GM23248 (cell line): ENCODE measurements around the gene RPL29. TPM values are rescaled to one million over a fixed set of nuclear protein-coding genes. Genes with fewer than 3 reads are reported as not detected.

ENCODE experiments used
- DNase-seq: peaks from one replicate; pipeline ENCODE4 v3.0.0-alpha.2; 2015
- H2AFZ ChIP-seq: fragments of 200-600 bp; sonication (generic); 2 replicates; pipeline ENCODE4 v1.6.1; 2016; ENCODE audit warnings: antibody characterized with exemption
- H3F3A ChIP-seq: fragments of 200-600 bp; sonication (generic); 2 replicates; pipeline ENCODE4 v1.6.1; 2016; ENCODE audit warnings: mild to moderate bottlenecking, antibody characterized with exemption, mixed run types; ENCODE audit not compliant: insufficient read depth
- H3K27ac ChIP-seq: fragments of 200-600 bp; sonication (generic); 2 replicates; pipeline ENCODE4 v1.5.1; 2016; ENCODE audit warnings: mild to moderate bottlenecking
- H3K27me3 ChIP-seq: fragments of 200-600 bp; sonication (generic); replicated peaks from 2 replicates; pipeline ENCODE4 v1.6.1; 2016; ENCODE audit warnings: mild to moderate bottlenecking; ENCODE audit not compliant: insufficient read depth
- H3K36me3 ChIP-seq: fragments of 200-600 bp; sonication (generic); 2 replicates; pipeline ENCODE4 v1.6.1; 2016; ENCODE audit warnings: low read depth, mild to moderate bottlenecking
- H3K4me1 ChIP-seq: fragments of 200-600 bp; sonication (generic); 2 replicates; pipeline ENCODE4 v1.6.1; 2016; ENCODE audit warnings: mild to moderate bottlenecking; ENCODE audit not compliant: insufficient read depth
- H3K4me2 ChIP-seq: fragments of 200-600 bp; sonication (generic); one replicate; pipeline ENCODE4 v1.6.1; 2016; ENCODE audit warnings: mild to moderate bottlenecking; ENCODE audit not compliant: unreplicated experiment
- H3K4me3 ChIP-seq: fragments of 200-600 bp; sonication (generic); 2 replicates; pipeline ENCODE4 v1.5.1; 2016; ENCODE audit warnings: mild to moderate bottlenecking
- H3K79me2 ChIP-seq: fragments of 200-600 bp; sonication (generic); 2 replicates; pipeline ENCODE4 v1.6.1; 2016; ENCODE audit warnings: mild to moderate bottlenecking; ENCODE audit not compliant: insufficient read depth
- H3K9ac ChIP-seq: fragments of 200-600 bp; sonication (generic); 2 replicates; pipeline ENCODE4 v1.6.1; 2016; ENCODE audit warnings: mild to moderate bottlenecking
- H3K9me2 ChIP-seq: fragments of 200-600 bp; sonication (generic); 2 replicates; pipeline ENCODE4 v1.6.1; 2016; ENCODE audit warnings: mixed run types, mild to moderate bottlenecking, moderate library complexity; ENCODE audit not compliant: insufficient read depth
- H3K9me3 ChIP-seq: fragments of 200-600 bp; sonication (generic); one replicate; pipeline ENCODE4 v1.6.1; 2017; ENCODE audit warnings: low read depth
- H4K20me1 ChIP-seq: fragments of 200-600 bp; sonication (generic); 2 replicates; pipeline ENCODE4 v1.6.0; 2016; ENCODE audit not compliant: insufficient read depth
- EZH2 ChIP-seq: fragments of 200-600 bp; sonication (generic); IDR thresholded peaks from 2 replicates; pipeline ENCODE4 v1.6.1; 2018; ENCODE audit warnings: antibody characterized with exemption, mild to moderate bottlenecking; ENCODE audit not compliant: insufficient read depth, poor library complexity, severe bottlenecking
- EZH2phosphoT487 ChIP-seq: fragments of 200-600 bp; sonication (generic); IDR thresholded peaks from 2 replicates; pipeline ENCODE4 v1.6.1; 2018; ENCODE audit warnings: antibody characterized with exemption, moderate library complexity, mild to moderate bottlenecking, low read depth; ENCODE audit not compliant: insufficient read depth
- WGBS, 2 experiments: methylation state at CpG; one replicate each; pipeline ENCODE4 v1.1.6; 2015 to 2017; ENCODE audit warnings: low lambda C conversion rate in 2 of 2, low coverage in 1 of 2; ENCODE audit errors: missing lambda C conversion rate in 2 of 2; 5-methylcytosine and 5-hydroxymethylcytosine counted together
- in situ Hi-C: fragments of 300-500 bp; cut with MboI; formaldehyde crosslinking; loops from 2 replicates; pipeline ENCODE4 v1.15.0; 2020
- polyA plus RNA-seq: library from polyadenylated mRNA; unstranded; fragments of >200 nt; fragmentation: Nextera tagmentation; extraction: Ambion mirVana; gene quantifications from 2 replicates; pipeline ENCODE4 v1.2.1, GENCODE V29; 2016
- total RNA-seq: library from RNA; depleted of rRNA; stranded (reverse); fragments of >200 nt; shearing (Covaris generic); gene quantifications from 2 replicates; pipeline ENCODE4 v1.2.3, GENCODE V29; 2014

RPL29 gene
- total and polyA plus RNA-seq, 2 experiments from 2014 or later, result 690 to 1,164 TPM

- Histone ChIP-seq H3K4me1 (0 out of 2 replicates have a peak, but pooled peaks cover 6% of the 10 kb centered on the region), H2AFZ (no peak overlapping the region), H3K27ac (no peak overlapping the region), H3K79me2 (peaks cover 26% of the 10 kb centered on the region; the same call in 1 of the 2 replicates), H3K9ac (no peak overlapping the region), H3K4me3 (no peak overlapping the region), H3K9me2 (no peaks in the 10 kb centered on the region), H3K9me3 (no peaks in the 10 kb centered on the region), H3K27me3 (no peaks in the 10 kb centered on the region), H3K36me3 (no peaks in the 10 kb centered on the region), H3K4me2 (no peak overlapping the region), H4K20me1 (no peaks in the 10 kb centered on the region), H3F3A (no peaks in the 10 kb centered on the region)
- no peak for DNase-seq
- TF ChIP-seq EZH2phosphoT487 (no peak), EZH2 (no peak)
- in situ Hi-C loops, result no loop called here
- 79 to 86% methylated on average over 6 of the region's 6 CpGs for WGBS, 2 experiments
These were observed 32.7 kb downstream of the RPL29 start for GRCh38 chr3:51962854-51963530.

GRCh38 chr3:51961602-51962569 is 33.8 kb downstream of the RPL29 start:
- TF ChIP-seq EZH2, result no peak
- TF ChIP-seq EZH2phosphoT487, result no peak
- no peaks in the 10 kb centered on the region for H4K20me1 ChIP-seq
- in situ Hi-C loops, result no loop called here
- H3K27ac ChIP-seq, result no peak overlapping the region
- no peak overlapping the region for H3K4me2 ChIP-seq
- no peaks in the 10 kb centered on the region for H3F3A ChIP-seq
- no peaks in the 10 kb centered on the region for H3K9me2 ChIP-seq
- H3K4me3 ChIP-seq, result no peak overlapping the region
- H3K9me3 ChIP-seq, result no peaks in the 10 kb centered on the region
- H3K9ac ChIP-seq, result no peak overlapping the region
- no peak overlapping the region for H2AFZ ChIP-seq
- H3K27me3 ChIP-seq, result no peaks in the 10 kb centered on the region
- no peak for DNase-seq
- 67 to 68% methylated on average over 9 of the region's 9 CpGs for WGBS, 2 experiments
- 0 out of 2 replicates have a peak, but pooled peaks cover 6% of the 10 kb centered on the region for H3K4me1 ChIP-seq
- peaks cover 24% of the 10 kb centered on the region; the same call in 1 of the 2 replicates for H3K79me2 ChIP-seq
- no peaks in the 10 kb centered on the region for H3K36me3 ChIP-seq

- no peaks in the 10 kb centered on the region for H3K36me3 ChIP-seq
- no peaks in the 10 kb centered on the region for H3K4me1 ChIP-seq
- 92 to 93% methylated on average over 16 to 18 of the region's 18 CpGs for WGBS, 2 experiments
- in situ Hi-C loops, result no loop called here
- DNase-seq, result no peak
- H4K20me1 ChIP-seq, result no peaks in the 10 kb centered on the region
- no peak for TF ChIP-seq EZH2phosphoT487
- no peak for TF ChIP-seq EZH2
- H2AFZ ChIP-seq, result no peak overlapping the region
- no peaks in the 10 kb centered on the region for H3K9me3 ChIP-seq
- no peak overlapping the region for H3K9ac ChIP-seq
- no peak overlapping the region for H3K27ac ChIP-seq
- no peaks in the 10 kb centered on the region for H3K27me3 ChIP-seq
- no peaks in the 10 kb centered on the region for H3F3A ChIP-seq
- H3K9me2 ChIP-seq, result no peaks in the 10 kb centered on the region
- H3K4me3 ChIP-seq, result no peak overlapping the region
- no peak overlapping the region for H3K4me2 ChIP-seq
- peaks cover 15% of the 10 kb centered on the region; the same call in 1 of the 2 replicates for H3K79me2 ChIP-seq
These were observed 34.7 kb downstream of the RPL29 start for GRCh38 chr3:51961011-51961410.

GRCh38 chr3:51960386-51960785 is 35.3 kb downstream of the RPL29 start:
- H2AFZ ChIP-seq, result no peak overlapping the region
- H3F3A ChIP-seq, result no peaks in the 10 kb centered on the region
- no peak overlapping the region for H3K4me2 ChIP-seq
- no peak for DNase-seq
- no peaks in the 10 kb centered on the region for H4K20me1 ChIP-seq
- WGBS, 2 experiments, result 91 to 92% methylated on average over 10 of the region's 10 CpGs
- H3K9me2 ChIP-seq, result no peaks in the 10 kb centered on the region
- no peak overlapping the region for H3K9ac ChIP-seq
- no peak for TF ChIP-seq EZH2phosphoT487
- no peak for TF ChIP-seq EZH2
- H3K4me3 ChIP-seq, result no peak overlapping the region
- H3K27me3 ChIP-seq, result no peaks in the 10 kb centered on the region
- no peaks in the 10 kb centered on the region for H3K4me1 ChIP-seq
- peaks cover 9% of the 10 kb centered on the region; the same call in 1 of the 2 replicates for H3K79me2 ChIP-seq
- no peak overlapping the region for H3K27ac ChIP-seq
- H3K36me3 ChIP-seq, result no peaks in the 10 kb centered on the region
- in situ Hi-C loops, result no loop called here
- no peaks in the 10 kb centered on the region for H3K9me3 ChIP-seq
